Calu3 (cell line): ENCODE measurements around the gene DISP3. TPM values are rescaled to one million over a fixed set of nuclear protein-coding genes. Genes with fewer than 3 reads are reported as not detected.

Experiments
- BruUV-seq: library from RNA; stranded (reverse); fragments of 400-500 nt; replicated peaks from 2 replicates; lab custom pipeline; 2021; lab: Mats Ljungman, UMichigan
- CTCF ChIA-PET: fragments of 300-600 bp; sonication (Branson Sonifier 250); formaldehyde crosslinking; loops from one replicate; lab custom pipeline; 2022; ENCODE audit warnings: antibody characterized with exemption; lab: Charles Lee
- DNase-seq: peaks from one replicate; pipeline ENCODE4 v3.0.0; 2022
- H3K27ac Mint-ChIP-seq: one replicate; pipeline ENCODE4 v1.8.0; 2022; ENCODE audit warnings: mixed read lengths; ENCODE audit not compliant: unreplicated experiment
- H3K27me3 Mint-ChIP-seq: one replicate; pipeline ENCODE4 v1.8.0; 2022; ENCODE audit warnings: mixed read lengths; ENCODE audit not compliant: unreplicated experiment
- H3K36me3 Mint-ChIP-seq: one replicate; pipeline ENCODE4 v1.8.0; 2022; ENCODE audit warnings: mild to moderate bottlenecking, moderate library complexity, mixed read lengths; ENCODE audit not compliant: insufficient read depth, unreplicated experiment
- H3K4me1 Mint-ChIP-seq: one replicate; pipeline ENCODE4 v1.8.0; 2022; ENCODE audit warnings: mild to moderate bottlenecking, low read depth, mixed read lengths; ENCODE audit not compliant: unreplicated experiment
- H3K4me3 Mint-ChIP-seq: one replicate; pipeline ENCODE4 v1.8.0; 2022; ENCODE audit warnings: mild to moderate bottlenecking, low read depth, moderate library complexity, mixed read lengths; ENCODE audit not compliant: unreplicated experiment
- H3K9me3 Mint-ChIP-seq: one replicate; pipeline ENCODE4 v1.8.0; 2022; ENCODE audit warnings: low read depth, mixed read lengths; ENCODE audit not compliant: unreplicated experiment
- CTCF ChIP-seq: fragments of 200-600 bp; IDR thresholded peaks from one replicate; pipeline ENCODE4 v1.8.0; 2022; ENCODE audit warnings: antibody characterized with exemption; ENCODE audit not compliant: unreplicated experiment
- intact Hi-C: fragments of 100-400 bp; cut with micrococcal nuclease; formaldehyde crosslinking; loops from one replicate; pipeline ENCODE4 v1.10.0; 2022; ENCODE audit not compliant: unreplicated experiment
- total RNA-seq: library from RNA; stranded (reverse); gene quantifications from 2 replicates; pipeline ENCODE4 v1.2.3, GENCODE V29; 2022

The DISP3 gene
- total RNA-seq, 1 experiment from 2014 or later = 1.3 TPM

GRCh38 chr1:11531314-11531870 lies 52.4 kb downstream of the DISP3 start:
- no peaks in the 10 kb centered on the region for H3K9me3 Mint-ChIP-seq
- no TSS peak for BruUV-seq
- H3K4me1 Mint-ChIP-seq = no peaks in the 10 kb centered on the region
- no peak overlapping the region for H3K4me3 Mint-ChIP-seq
- H3K36me3 Mint-ChIP-seq = no peaks in the 10 kb centered on the region
- intact Hi-C loops = no loop called here
- DNase-seq = peak; percentile 23
- peaks cover 21% of the 10 kb centered on the region for H3K27me3 Mint-ChIP-seq
- no peak for TF ChIP-seq CTCF
- CTCF ChIA-PET = no interaction called here
- H3K27ac Mint-ChIP-seq = no peak overlapping the region

GRCh38 chr1:11531943-11532342 lies 53.0 kb downstream of the DISP3 start:
- Mint-ChIP-seq H3K4me1 (no peaks in the 10 kb centered on the region), H3K9me3 (no peaks in the 10 kb centered on the region), H3K36me3 (no peaks in the 10 kb centered on the region), H3K27me3 (peaks cover 21% of the 10 kb centered on the region), H3K27ac (no peak overlapping the region), H3K4me3 (no peak overlapping the region)
- DNase-seq = no peak
- BruUV-seq = no TSS peak
- no peak for TF ChIP-seq CTCF
- intact Hi-C loops = no loop called here
- CTCF ChIA-PET = no interaction called here

GRCh38 chr1:11533790-11534787 lies 55.1 kb downstream of the DISP3 start:
- no peaks in the 10 kb centered on the region for H3K4me1 Mint-ChIP-seq
- intact Hi-C loops = no loop called here
- no peak for DNase-seq
- CTCF ChIA-PET = no interaction called here
- no peak overlapping the region for H3K4me3 Mint-ChIP-seq
- H3K27me3 Mint-ChIP-seq = peaks cover 34% of the 10 kb centered on the region
- TF ChIP-seq CTCF = no peak
- H3K36me3 Mint-ChIP-seq = no peaks in the 10 kb centered on the region
- H3K9me3 Mint-ChIP-seq = no peaks in the 10 kb centered on the region
- BruUV-seq = no TSS peak
- no peak overlapping the region for H3K27ac Mint-ChIP-seq

- H3K4me1 Mint-ChIP-seq = no peaks in the 10 kb centered on the region
- intact Hi-C loops = no loop called here
- no peak for TF ChIP-seq CTCF
- DNase-seq = no peak
- CTCF ChIA-PET = no interaction called here
- no peaks in the 10 kb centered on the region for H3K36me3 Mint-ChIP-seq
- H3K27ac Mint-ChIP-seq = no peak overlapping the region
- H3K9me3 Mint-ChIP-seq = no peaks in the 10 kb centered on the region
- no TSS peak for BruUV-seq
- H3K4me3 Mint-ChIP-seq = no peak overlapping the region
- peaks cover 39% of the 10 kb centered on the region for H3K27me3 Mint-ChIP-seq
These were observed 55.9 kb downstream of the DISP3 start for GRCh38 chr1:11534846-11535245.
